Measurements from ENCODE around the gene CEP95. TPM values are rescaled to one million over a fixed set of nuclear protein-coding genes. Genes with fewer than 3 reads are reported as not detected.

The CEP95 gene
- total RNA-seq, 1 experiment from 2014 or later, result 67.3 TPM

DNA sequence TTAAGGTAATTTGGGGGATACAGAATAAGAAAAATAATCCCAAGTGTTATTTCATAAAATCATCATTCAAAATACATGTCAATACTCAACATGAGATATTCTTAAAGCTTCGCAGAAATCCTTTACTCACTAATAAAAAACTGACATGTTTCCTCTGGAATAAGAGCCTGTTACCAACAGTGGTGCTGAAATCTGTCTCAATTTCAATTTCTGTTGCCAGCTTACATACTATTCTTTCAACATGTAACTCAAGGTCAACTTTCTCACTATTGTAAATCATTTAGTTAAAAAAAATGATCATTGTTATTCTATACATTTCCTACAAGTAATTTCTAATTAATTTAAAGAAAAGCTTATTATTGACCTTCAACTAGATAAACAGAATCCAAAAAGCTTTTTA is 67.9 kb downstream of the CEP95 start:
- Histone ChIP-seq H3K4me2 (ENCODE audit: insufficient read depth, insufficient read length, low read length) (no peak overlapping the region), H2BK12ac (ENCODE audit: insufficient read length, low read depth, low read length) (no peak overlapping the region), H4K5ac (ENCODE audit: insufficient read length, low read depth, low read length) (no peak overlapping the region), H4K91ac (ENCODE audit: insufficient read length, low read depth, low read length) (no peak overlapping the region), H2BK15ac (ENCODE audit: low read depth, low read length) (no peak overlapping the region), H4K8ac (replicated peaks; ENCODE audit: insufficient read length, low read depth, low read length) (no peak overlapping the region), H3K79me2 (ENCODE audit: insufficient read depth, low read length) (no peaks in the 10 kb centered on the region), H4K20me1 (ENCODE audit: control insufficient read depth, insufficient read depth, insufficient read length) (no peaks in the 10 kb centered on the region), H3K23ac (ENCODE audit: insufficient read length, low read depth, low read length) (no peak overlapping the region), H3T11ph (ENCODE audit: low read length) (no peak overlapping the region), H2BK120ac (ENCODE audit: low read depth, low read length, poor library complexity, severe bottlenecking) (no peak overlapping the region), H3K23me2 (ENCODE audit: insufficient read length, low read depth, low read length, poor library complexity, severe bottlenecking) (no peaks in the 10 kb centered on the region), H3K4me1 (ENCODE audit: insufficient read depth, low read length) (no peaks in the 10 kb centered on the region), H2AK5ac (ENCODE audit: insufficient read length, low read length) (no peak overlapping the region), H2AFZ (ENCODE audit: low read length) (no peak overlapping the region), H3K27ac (ENCODE audit: insufficient read length, low read depth, low read length) (no peak overlapping the region), H2BK20ac (ENCODE audit: low read depth, low read length, poor library complexity, severe bottlenecking) (no peak overlapping the region), H3K79me1 (ENCODE audit: insufficient read depth, low read depth, low read length, poor library complexity, severe bottlenecking) (no peaks in the 10 kb centered on the region), H3K9ac (ENCODE audit: extremely low read depth, insufficient read length, low read length) (no peak overlapping the region), H3K14ac (ENCODE audit: insufficient read depth, low read length) (no peak overlapping the region), H3K56ac (ENCODE audit: insufficient read length, low read depth, low read length) (no peak overlapping the region), H3K4ac (ENCODE audit: low read depth, low read length) (no peak overlapping the region), H3K18ac (ENCODE audit: insufficient read length, low read depth, low read length) (no peak overlapping the region), H3K27me3 (ENCODE audit: insufficient read depth, low read length) (no peaks in the 10 kb centered on the region), H3K9me3 (ENCODE audit: control insufficient read depth, low read depth, low read length) (no peaks in the 10 kb centered on the region), H2BK5ac (ENCODE audit: insufficient read length, low read length) (no peak overlapping the region)
- H3K4me1 Mint-ChIP-seq, result no peaks in the 10 kb centered on the region
- H3K36me3 Mint-ChIP-seq (ENCODE audit: insufficient read depth in 1 of 3, low read depth in 3 of 3), result peaks cover 6 to 31% (median 15%) of the 10 kb centered on the region in 3 experiments; a peak in 5 of 7 replicates
- H3K4me3 Mint-ChIP-seq, result no peak overlapping the region
- H3K9me3 Mint-ChIP-seq, result no peaks in the 10 kb centered on the region
- WGBS (ENCODE audit: extremely low coverage, insufficient read length, low lambda C conversion rate), result no CpG with 5 or more reads among the region's 1 CpG
- no peaks in the 10 kb centered on the region for H3K27me3 Mint-ChIP-seq (ENCODE audit: low read depth)
- H3K27ac Mint-ChIP-seq, result no peak overlapping the region
- TF ChIP-seq, protein P1, sequence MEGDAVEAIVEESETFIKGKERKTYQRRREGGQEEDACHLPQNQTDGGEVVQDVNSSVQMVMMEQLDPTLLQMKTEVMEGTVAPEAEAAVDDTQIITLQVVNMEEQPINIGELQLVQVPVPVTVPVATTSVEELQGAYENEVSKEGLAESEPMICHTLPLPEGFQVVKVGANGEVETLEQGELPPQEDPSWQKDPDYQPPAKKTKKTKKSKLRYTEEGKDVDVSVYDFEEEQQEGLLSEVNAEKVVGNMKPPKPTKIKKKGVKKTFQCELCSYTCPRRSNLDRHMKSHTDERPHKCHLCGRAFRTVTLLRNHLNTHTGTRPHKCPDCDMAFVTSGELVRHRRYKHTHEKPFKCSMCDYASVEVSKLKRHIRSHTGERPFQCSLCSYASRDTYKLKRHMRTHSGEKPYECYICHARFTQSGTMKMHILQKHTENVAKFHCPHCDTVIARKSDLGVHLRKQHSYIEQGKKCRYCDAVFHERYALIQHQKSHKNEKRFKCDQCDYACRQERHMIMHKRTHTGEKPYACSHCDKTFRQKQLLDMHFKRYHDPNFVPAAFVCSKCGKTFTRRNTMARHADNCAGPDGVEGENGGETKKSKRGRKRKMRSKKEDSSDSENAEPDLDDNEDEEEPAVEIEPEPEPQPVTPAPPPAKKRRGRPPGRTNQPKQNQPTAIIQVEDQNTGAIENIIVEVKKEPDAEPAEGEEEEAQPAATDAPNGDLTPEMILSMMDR (conservative IDR thresholded peaks at IDR 0.05), result no peak
- DNase-seq, result no peak

Data from H9 (cell line).